NCI-H1694 (cell line): ENCODE results near the gene RNF123.

ENCODE experiments used
- DNase-seq: peaks from one replicate; lab custom pipeline; 2025; lab: John Stamatoyannopoulos, UW

The RNF123 gene

GRCh38 chr3:49703443-49703927 lies 14.1 kb downstream of the RNF123 start:
- peak; percentile 35 for DNase-seq

- DNase-seq = no peak
Measured at GRCh38 chr3:49703956-49704355, 14.6 kb downstream of the RNF123 start.

DNA sequence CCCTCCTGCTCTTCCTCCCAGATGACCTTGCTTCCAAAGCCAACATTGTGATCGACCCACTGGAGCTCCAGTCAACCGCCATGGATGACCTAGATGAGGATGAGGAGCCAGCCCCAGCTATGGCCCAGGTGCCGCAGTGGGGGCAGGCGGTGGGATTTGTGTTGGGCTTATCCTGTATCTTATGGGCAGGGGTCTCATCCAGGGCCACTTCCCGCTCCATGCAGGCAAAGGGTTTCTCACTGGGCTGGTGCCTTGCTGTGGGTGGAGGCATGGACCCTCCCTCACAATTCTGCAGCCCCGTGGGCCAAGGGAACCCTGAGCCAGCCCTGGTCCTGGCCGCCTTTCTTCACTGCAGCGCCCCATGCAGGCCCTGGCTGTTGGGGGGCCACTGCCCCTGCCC lies 15.3 kb downstream of the RNF123 start:
- DNase-seq = no peak

- DNase-seq = no peak
Measured at GRCh38 chr3:49705390-49705960, 16.1 kb downstream of the RNF123 start.

DNA sequence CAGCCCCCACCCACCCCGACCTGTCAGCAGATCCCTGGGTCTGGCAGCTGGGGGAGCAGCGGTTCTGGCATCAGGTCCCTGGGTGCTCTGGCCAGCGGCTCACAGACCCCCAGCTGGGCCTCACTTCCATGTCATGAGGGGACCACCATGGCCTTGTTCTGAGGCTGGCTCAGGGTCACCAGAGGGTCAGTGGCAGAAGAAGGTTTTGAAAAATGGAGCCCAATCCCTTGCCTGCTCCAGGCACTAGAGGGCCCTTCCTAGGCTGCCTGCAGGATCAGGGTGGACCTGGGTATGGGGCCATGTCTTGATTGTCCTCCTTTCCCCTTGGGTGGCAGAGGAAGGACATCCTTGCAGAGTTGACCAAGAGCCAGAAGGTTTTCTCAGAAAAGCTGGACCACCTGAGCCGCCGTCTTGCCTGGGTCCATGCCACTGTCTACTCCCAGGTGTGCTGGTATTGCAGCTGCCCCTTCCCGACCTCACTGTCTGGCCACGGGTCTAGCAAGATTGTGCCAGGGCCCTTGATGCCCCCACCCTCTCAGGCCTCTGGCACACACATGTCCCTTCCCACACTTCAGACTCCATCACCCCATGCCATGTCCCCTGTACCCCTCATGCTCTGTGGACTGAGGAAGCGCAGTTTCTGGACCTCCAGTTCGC lies 17.2 kb downstream of the RNF123 start:
- no peak for DNase-seq

GRCh38 chr3:49707113-49707480 lies 17.7 kb downstream of the RNF123 start:
- peak; percentile 3 for DNase-seq

GRCh38 chr3:49709852-49710251 lies 20.5 kb downstream of the RNF123 start:
- no peak for DNase-seq

DNA sequence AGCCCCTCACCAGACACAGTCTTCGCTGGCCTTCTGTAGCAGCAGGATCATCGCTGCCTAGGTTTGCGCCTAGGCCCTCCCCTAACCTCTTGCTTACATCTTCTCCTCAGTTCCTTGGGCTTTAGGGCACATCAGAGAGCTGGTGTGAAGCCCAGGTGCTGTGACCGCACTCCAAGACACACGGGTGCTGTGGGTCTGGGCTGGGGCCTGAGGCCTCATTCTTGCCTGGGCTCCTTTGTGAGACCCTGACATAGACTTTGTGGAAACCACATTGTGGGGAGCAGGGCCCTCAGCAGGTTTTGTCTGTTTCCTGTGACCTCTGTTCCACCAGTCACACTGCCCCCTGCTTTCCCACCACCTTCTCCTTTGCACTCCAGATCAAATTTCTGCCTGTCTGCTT lies 22.1 kb downstream of the RNF123 start:
- DNase-seq = no peak

DNA sequence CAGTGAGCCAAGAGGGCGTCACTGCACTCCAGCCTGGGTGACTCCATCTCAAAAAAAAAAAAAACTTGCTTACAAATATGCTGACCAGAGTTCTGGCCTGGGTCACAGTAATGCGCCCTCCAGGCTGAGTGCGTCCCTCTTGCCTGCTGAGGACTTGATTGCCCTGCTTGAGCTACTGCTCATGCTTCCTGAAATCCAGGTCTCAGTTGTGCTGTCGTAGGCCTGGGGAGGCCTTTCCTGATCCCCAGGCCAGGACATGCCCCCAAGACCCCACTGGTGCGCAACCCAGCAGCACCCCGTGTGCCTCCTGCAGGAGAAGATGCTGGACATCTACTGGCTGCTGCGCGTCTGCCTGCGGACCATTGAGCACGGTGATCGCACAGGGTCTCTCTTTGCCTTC lies 22.8 kb downstream of the RNF123 start:
- DNase-seq = no peak

DNA sequence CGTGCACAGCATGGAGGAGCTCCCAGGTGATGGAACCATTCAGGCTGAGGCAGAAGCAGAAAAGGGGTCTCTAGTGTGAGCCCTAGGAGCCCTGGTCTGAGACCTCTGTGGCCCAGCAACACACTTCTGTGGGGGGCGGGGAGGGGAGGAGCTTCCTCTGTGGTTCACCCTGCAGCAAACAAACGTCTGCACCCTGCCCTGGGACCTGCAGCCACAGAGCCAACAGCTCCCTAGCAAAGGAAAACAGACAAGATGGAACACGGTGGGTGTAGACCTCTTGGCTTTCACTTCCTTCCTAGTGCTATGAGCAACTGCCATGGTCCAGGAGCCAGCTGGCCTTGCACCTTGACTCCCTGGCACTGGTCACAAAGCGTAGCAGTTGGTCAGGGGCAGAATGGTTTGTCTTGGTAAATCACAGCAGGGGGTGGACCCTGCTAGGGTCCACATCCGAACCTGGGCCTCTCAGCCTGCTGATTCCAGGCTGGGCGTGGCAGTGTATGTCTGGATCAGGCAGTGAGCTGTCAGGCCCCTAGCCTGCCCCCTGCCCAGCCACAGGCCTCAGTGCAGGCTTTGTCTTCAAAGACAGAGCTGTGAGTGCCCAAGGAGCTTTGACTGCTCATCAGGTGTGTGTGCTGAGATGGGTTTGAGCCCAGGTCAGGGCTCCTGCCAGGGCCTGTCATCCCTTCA lies 23.4 kb downstream of the RNF123 start:
- no peak for DNase-seq

DNA sequence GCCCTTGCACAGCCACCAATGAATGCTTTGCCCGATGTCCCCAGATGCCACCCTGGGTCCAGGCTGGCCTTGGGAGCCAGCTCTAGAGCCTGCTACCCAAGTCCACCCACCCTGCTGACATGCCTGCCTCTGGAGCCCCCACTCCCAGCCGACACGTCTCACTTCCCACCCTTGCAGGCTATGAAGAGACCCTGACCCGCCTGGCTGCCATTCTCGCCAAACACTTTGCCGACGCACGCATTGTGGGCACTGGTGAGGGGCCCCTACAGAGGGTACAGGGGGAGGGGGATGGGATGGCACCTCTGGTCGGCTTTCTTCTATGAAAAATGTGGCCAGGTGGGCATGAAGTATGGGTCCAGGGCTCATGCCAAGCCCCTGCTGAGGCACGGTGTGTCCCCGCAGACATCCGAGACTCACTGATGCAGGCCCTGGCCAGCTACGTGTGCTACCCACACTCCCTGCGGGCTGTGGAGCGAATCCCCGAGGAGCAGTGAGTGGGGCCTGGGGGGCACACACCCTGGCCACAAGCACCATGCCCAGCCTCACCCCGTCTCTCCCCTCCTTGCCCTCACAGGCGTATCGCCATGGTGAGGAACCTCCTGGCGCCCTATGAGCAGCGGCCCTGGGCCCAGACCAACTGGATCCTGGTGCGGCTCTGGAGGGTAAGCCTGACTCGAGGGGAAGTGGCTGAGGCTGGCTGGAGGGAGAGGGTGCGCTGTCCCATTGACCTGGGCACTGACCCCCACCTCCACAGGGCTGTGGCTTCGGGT lies 24.2 kb downstream of the RNF123 start:
- no peak for DNase-seq

DNA sequence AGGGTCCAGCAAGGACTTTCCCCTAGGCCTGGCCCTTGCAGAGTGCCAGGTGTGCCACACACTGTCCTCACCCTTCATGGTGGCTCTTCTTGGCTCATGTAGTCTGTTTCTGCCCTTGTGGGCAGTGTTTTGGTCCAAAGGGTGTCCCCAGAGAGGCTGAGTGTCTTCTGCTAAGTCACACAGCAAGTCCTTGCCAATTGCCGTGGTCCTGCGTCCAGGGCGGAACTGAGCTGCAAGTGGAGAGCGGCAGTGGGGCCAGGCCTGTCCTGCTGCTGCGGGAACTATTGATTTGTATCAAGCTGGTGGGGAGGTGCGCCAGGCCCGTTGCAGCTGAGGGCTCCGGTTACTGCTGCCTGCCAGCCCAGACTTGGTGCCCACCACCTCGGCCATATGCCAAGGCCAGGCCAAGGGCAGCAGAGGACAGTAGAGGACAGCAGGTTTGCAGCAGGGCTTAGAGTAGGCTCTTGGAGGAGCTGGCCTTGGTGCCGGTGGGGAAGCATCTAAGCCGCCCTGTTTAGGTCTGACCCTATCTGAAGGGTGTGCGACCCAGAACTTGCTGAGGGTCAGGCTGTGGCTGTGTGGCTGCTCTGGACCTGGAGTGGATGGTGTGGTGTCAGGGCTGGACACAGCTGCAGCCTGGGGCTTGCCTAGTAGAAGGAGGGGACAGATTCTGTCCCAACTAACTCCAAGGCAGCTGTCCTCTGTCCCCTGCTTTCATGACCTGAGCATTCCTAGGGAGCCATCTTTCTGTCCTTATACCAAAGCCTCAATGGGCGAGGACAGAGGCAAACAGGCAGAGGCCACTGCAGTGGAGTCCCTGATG lies 25.6 kb downstream of the RNF123 start:
- DNase-seq = no peak

GRCh38 chr3:49715611-49716121 lies 26.3 kb downstream of the RNF123 start:
- DNase-seq = no peak

- no peak for DNase-seq
Measured at GRCh38 chr3:49716169-49716568, 26.8 kb downstream of the RNF123 start.

DNA sequence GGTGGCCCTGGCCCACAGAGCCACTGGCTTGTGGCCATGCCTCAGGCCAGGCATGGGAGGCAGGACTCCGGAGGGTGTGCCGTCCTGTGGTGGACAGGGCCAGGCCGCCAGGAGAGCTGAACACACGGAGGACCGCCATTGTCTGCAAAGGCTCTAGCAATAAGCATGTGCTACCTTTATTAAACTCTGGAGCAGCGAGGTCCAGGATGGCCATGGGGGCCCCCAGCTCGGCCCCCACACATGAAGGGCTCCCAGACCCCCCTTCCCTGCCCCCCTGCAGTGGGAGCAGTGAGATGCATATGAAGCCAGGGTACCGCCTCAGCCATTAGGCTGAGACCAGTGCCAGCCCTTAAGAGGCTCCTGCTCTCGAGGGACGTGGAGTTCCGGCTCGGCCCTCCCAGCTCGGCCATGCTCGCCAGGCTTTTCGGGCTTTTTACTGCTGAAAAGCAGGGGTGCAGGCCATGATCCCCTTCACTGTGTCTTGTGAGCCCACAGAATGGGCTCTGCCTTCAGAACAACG lies 27.4 kb downstream of the RNF123 start:
- no peak for DNase-seq

DNA sequence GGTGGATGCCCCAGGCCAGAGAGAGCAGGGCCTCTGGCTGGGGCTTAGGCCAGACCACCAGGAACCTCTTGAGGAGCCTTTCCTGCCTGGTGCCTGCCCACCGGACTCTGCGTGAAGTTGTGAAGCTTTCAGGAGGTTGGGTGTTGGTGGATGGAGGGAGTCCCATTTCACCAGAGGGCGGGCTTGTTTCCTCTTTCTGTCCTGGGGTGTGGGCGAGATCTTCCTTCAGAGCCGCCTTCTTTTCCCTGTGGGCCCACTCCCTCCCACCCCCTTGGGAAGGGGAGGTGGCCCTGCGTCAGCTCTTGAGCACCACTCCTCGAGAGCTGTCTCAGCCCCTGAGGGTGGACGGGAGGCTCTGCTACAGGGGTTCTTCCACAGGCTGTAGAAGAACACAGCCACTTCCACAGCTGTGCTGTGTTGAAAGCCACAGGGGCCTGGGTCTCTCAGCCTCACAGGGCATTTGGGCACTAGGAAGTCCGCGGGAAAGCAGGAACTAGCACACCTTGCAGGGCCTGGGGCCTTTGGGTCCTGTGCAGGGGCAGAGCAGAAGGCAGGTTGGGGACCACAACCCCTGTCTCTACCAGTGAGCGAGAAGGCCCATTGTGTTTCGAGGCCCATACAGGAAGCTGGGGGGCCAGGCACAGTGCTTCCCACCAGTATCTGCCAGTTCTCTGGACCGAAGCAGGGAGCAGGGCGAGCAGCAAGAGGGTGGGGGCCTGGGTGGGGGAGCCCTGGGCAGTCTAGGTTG lies 28.0 kb downstream of the RNF123 start:
- no peak for DNase-seq

DNA sequence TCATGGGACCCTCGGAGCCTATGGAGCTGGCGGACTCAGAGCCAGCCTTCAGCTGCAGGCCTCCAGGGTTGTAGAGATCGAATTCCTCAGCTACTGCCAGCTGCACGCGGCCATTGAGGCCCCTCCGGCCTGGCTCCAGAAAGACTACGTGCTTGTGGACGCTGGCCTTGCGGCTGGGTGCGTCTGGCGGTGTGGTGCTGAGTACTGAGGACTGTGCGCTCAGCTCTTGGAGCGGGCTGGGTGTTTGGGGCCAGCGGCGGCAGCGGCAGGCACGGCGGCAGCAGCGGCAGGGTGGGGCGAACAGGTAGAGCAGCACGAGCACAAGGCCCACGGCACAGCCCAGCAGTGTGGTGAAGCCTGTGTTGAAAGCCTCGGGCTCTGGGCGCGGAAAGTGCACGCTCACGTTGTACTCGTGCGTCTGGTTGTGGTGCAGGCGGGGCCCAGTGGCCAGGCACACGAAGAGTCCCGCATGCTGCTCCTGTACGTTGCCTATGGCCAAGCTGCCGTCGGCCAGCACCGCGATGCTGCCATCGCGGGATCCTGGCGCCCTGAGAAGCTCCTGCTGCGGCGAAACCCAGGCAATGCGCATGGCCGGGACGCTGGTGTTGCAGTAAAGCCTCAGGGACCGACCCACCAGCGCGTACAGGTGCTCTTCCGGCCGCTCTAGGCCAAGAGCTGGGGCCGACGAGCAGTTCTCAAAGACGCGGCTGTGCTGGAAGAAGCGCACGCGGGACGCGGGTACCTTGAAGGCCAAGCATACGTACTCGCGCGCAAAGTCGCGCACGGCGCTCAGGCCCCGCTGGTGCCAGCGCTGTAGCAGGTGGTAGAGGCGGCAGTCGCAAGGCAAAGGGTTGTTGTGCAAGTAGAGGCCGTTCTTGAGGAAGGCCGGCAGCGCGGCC lies 28.9 kb downstream of the RNF123 start:
- no peak for DNase-seq

GRCh38 chr3:49718858-49719213 lies 29.5 kb downstream of the RNF123 start:
- DNase-seq = no peak

GRCh38 chr3:49719214-49719884 lies 30.0 kb downstream of the RNF123 start, which contains the start of gene AMIGO3:
TSS of gene AMIGO3 (minus strand) at chr3:49719684. CDS start at chr3:49719465, 219 bp downstream.
- DNase-seq = peak; percentile 72
